GM19035 (cell line): Measurements from ENCODE around the gene IL5.
"Not testable (repeated sequence)": the region's sequence is repeated elsewhere in the genome, so short reads cannot be mapped to it uniquely, and the experiment has no call there.

ENCODE experiments used
- ATAC-seq: cut with Tn5 transposase; IDR thresholded peaks from one replicate; pipeline ENCODE4 v1.9.1; 2021; ENCODE audit not compliant: unreplicated experiment

Gene IL5

DNA sequence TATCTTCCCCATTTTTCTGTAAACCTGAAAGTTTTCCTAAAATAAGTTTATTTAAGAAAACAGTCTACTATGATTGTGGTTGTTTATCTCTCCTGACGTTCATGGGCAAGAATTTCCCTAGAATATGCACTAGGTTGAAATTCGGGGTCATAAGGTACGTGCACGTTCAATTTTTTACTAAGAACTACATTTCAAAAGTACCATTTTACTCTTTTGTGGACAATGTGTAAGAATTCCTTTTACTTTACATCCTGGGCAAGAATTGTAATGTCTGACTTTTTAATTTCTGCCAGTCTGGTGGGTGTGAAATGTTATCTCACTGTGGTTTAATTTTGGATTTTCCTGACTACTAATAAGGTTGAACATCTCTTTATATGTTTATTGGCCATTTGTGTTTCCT is 12.4 kb downstream of the IL5 start:
- no peak for ATAC-seq

- no peak for ATAC-seq
Measured at GRCh38 chr5:132528866-132529634, 14.3 kb downstream of the IL5 start.

- no peak for ATAC-seq
Measured at GRCh38 chr5:132528021-132528420, 15.3 kb downstream of the IL5 start.

DNA sequence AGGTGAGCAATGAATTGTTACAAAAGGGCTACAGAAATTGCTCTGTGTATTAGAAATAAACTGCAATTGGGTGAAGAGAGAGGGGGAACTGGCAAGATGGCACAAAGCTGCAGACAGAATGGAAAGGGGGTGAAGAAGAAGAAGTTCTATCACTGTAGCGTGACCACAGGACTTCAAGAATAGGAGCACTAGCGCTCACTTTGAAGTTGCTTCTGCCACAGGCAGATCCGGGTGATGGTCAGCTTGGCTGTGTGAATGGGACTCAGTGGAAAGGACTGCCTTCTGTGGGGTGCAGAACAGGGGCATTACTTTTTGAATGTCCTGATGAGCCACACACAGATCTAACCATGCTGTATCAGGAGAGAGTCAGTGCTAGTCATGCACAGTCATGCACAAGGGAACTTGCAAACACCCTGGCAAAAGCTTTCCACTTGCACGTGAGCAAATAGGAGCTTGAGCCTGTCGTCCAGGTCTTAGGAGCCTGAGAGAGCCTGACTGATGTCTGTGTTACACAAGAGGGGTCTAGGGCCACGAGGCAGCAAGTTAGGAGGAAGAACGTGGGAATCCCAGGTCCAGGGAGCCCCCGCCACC is 16.3 kb downstream of the IL5 start:
- no peak for ATAC-seq

- ATAC-seq = peak; percentile 58
Measured at GRCh38 chr5:132526290-132526973, 16.9 kb downstream of the IL5 start.

- peak; percentile 69 for ATAC-seq
Measured at GRCh38 chr5:132525299-132525724, 18.0 kb downstream of the IL5 start.

- not testable (repeated sequence) for ATAC-seq
Measured at GRCh38 chr5:132524877-132525276, 18.4 kb downstream of the IL5 start.

DNA sequence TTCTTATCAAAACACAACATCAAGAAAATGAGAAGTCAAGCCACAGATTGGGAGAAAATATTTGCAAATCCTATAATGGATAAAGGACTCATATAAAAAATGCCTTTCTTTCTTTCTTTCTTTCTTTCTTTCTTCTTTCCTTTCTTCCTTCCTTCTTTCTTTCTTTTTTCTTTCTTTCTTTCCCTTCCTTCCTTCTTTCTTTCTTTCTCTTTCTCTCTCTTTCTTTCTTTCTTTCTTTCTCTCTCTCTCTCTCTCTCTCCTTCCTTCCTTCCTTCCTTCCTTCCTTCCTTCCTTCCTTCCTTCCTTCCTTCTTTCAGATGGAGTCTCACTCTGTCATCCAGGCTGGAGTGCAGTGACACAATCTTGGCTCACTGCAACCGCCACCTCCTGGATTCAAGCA is 21.3 kb downstream of the IL5 start:
- not testable (repeated sequence) for ATAC-seq

DNA sequence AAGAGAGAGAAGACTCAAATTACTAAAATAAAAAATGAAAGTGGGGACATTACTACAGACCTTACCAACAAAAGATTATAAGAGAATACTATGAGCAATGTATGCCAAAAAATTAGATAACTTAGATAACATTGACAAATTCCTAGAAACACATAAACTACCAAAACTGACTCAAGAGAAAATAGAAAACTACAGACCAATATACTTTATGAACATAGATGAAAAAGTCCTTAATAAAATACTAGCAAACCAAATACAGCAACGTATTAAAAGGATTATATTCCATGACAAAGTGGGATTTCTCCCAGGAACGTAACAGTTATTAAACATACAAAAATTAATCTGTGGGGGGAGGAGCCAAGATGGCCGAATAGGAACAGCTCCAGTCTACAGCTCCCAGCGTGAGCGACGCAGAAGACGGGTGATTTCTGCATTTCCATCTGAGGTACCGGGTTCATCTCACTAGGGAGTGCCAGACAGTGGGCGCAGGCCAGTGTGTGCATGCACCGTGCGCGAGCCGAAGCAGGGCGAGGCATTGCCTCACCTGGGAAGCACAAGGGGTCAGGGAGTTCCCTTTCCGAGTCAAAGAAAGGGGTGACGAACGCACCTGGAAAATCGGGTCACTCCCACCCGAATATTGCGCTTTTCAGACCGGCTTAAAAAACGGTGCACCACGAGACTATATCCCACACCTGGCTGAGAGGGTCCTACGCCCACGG is 29.5 kb downstream of the IL5 start:
- ATAC-seq = not testable (repeated sequence)

GRCh38 chr5:132510076-132510475 is 33.2 kb downstream of the IL5 start:
- no peak for ATAC-seq

GRCh38 chr5:132506094-132506692 is 37.1 kb downstream of the IL5 start:
- ATAC-seq = no peak

DNA sequence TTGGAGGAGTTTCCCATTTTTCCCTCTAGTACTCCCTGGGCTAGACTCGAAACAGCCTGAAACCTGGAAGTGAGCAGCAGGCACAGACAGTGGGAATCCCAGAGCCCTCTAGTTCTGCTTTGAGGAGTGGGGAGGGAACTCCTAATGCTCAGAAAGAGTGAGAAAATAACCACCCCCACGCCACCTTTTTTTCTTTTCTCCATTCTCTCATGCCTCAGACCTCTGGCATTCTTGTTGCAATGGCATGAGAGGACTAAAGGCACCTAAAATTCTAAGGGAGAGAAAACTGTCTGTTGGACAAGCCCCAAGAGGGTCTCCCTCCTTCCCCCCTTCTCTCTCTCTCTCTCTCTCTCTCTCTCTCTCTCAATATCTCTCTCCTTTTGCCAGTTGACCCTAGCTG is 37.7 kb downstream of the IL5 start:
- no peak for ATAC-seq

DNA sequence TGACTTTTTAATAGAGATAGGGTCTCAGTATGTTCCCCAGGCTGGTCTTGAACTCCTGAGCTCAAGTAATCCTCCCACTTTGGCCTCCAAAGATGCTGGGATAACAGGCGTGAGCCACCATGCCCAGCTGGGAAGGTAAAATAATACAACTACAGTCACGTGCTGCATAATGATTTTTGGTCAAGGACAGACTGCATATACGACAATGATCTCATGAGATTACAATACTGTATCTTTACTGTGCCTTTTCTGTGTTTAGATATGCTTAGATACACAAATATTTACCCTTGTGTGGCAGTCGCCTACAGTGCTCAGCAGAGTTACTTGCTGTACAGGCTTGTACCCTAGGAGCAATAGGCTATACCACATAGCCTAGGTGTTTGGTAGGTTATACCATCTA is 38.6 kb downstream of the IL5 start:
- ATAC-seq = no peak

DNA sequence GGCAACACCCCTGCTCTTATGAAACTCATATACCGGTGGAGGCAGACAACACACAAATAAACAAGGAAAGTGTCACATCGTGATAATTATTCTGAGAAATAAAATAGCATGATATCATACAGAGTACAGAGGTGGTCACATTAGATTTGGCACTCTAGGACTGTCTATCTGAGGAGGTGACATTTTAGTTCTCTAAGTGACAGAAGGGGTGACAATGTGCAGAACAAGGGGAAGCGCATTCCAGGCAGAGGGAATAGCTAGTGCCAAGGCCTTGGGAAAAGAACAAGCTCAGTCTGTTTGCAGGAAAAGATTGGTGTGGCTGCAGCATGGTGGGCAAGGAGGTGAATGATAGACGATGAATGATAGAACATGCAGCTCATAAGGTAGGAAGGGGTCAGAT is 40.1 kb downstream of the IL5 start:
- ATAC-seq = no peak

GRCh38 chr5:132501961-132502931 is 41.1 kb downstream of the IL5 start:
- ATAC-seq = no peak

- no peak for ATAC-seq
Measured at GRCh38 chr5:132501629-132501956, 41.7 kb downstream of the IL5 start.

- ATAC-seq = no peak
Measured at GRCh38 chr5:132500931-132501628, 42.2 kb downstream of the IL5 start.

DNA sequence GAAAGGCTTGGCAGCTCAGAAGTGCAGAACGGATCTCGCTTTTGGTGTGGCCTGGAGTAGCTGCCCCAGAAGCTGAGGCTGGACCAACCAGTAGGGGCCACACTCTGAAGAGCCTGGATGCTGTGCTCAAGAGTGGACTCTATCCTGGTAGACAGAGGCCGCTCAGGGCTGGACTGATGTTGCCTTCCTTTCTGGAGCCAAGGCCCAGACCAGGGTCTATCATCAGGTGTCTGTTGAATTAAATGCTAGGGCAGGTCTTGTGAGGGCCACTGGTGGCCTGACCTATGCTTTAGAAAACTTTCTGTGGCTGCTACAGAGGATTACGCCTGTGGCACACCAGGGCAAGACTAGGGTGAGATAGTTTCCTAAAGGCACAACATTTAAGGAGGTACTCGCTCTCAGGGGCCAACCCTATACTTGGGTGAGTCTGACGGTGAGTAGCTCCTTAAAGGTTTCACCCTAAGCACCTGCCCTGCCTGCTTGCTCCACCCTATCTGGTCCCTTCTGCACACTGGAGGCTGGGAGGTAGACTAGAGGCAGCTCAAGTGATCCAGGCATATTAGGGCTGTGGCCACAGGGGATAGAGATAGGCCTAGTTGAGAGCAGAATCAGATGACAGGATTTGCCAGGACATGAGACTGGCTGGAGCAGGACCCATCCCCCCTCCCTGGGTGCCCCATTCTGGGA is 42.9 kb downstream of the IL5 start:
- ATAC-seq = no peak
